ENCODE measurements around the gene LCOR. TPM values are rescaled to one million over a fixed set of nuclear protein-coding genes. Genes with fewer than 3 reads are reported as not detected.
"Not testable (repeated sequence)": the region's sequence is repeated elsewhere in the genome, so short reads cannot be mapped to it uniquely, and the experiment has no call there.

The LCOR gene
- total RNA-seq, 1 donor from 2014 or later = 16.9 TPM

GRCh38 chr10:97033841-97034240 is 201.7 kb downstream of the LCOR start:
- DNase-seq; ATAC-seq (ENCODE audit: poor library complexity): not testable (repeated sequence)

DNA sequence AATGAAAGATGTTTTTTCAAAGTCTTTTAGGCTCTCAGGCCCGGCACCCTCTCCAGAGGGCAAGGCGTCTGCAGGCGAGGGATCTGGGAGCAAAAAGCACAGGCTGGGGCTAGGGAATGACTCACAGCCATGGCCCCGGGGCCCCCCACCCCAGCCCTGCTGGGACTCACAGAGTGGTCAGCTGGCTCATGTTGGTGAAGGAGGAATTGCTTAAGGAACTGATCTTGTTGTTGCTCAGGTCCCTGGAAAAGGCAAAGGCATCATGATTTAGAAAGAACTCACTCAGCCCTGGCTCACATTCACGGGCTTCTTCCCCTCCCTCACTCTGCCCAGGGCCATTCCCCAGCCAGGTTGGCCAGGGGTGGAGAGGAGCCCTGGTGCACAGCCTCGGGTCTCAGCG is 202.2 kb downstream of the LCOR start:
- no peak for DNase-seq
- ATAC-seq (ENCODE audit: poor library complexity) = no peak
- intact Hi-C loops (cut with DNase I) = no loop called here

More at GRCh38 chr10:97033841-97034240, 201.7 kb downstream of the LCOR start:
- intact Hi-C loops (cut with DNase I) = not testable (repeated sequence)

DNA sequence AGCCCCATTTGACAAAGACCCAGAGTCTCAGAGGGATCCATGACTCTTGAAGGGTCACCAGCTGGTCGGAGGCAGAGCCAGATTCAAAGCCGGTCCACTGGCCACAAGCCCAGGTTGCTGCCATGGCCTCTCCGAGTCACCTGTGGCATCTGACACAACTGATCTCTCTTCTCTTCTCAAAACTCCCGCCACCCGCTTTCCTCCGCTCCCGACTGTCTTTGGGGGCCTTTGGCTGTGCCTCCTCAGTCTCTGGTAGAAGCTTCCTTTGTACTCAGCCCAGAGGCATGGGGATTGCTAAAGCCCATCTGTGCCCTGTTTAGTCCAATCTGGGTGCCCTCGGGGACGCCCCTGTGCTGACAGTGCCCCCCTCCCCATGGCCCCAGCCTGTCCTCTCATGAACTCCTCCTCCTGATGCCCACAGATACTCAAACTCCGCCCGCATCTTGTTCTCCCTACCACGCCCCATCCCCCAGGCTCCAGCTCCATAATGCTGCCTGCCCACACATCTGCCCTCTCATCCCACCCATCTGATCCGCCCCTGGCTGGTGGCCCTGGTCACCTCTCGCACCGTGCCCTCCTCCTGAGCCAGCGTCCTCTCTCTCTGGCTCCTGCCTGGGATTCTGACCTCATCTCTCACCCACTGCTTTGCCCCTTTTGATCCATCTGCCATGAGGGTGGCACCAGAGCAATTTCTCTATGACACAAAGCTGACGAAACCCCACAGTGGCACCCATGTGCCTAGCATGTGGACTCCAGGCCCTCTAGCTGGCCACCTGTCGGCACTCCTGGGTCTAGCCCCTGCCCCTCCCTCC is 203.1 kb downstream of the LCOR start:
- intact Hi-C loops (cut with DNase I) = no loop called here
- ATAC-seq (ENCODE audit: poor library complexity) (no peak), DNase-seq (no peak)

- peak; percentile 96 for ATAC-seq (ENCODE audit: poor library complexity)
- intact Hi-C loops (cut with DNase I) = no loop called here
- peak; percentile 79 for DNase-seq
These were observed 205.6 kb downstream of the LCOR start for GRCh38 chr10:97037365-97038361.

DNA sequence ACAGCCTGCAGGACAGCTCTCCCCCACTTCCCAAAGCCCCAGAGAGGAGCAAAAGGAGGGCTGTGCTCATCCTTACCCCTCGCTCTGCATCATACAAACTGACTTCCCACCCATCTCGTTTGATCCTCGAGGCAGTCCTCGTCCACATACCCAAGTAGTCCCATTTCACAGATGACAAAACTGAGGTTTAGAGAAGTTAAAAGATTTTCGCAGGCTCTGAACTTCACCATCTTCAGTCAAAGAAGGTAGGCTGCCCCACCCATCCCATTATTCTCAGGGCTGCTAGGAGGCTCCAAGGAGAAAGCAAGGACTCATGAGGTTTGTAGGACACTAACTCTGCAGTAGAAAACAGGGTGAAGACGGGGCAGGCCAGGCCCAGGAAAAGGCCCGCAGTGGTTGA is 206.6 kb downstream of the LCOR start:
- intact Hi-C loops (cut with DNase I) = no loop called here
- no peak for DNase-seq
- ATAC-seq (ENCODE audit: poor library complexity) = no peak

DNA sequence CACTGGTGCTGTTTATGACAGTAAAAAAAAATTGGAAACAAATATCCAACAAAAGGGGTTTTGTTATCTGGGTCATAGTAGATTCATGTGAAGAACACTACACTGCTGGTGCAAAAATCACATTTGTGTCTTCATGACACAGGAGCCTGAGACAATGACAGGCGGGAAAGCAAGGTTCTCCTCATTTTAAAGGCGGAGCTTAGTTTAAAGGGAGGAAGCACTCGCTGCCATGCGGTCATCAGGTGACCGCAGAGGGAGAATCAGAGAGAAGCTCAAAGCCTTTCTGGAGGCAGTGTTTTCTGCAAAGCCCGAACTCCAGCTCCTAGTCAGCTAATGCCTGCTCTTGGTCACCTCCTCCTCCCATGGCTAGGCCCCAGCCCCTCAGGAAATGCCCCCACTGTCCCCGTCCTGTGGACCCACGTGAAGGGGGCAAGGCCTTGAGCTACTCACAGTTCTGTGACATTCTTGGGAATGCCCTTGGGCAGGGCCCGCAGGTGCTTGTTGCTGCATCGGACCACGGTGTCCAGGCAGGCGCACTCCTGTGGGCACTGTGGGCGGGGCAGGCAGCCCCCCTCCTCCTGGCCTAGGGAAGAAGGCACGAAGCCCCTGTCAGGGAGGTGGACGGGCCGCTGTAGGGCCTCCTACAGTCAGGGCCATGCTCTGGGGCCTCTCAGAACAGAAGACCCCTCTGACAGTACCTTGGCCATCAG is 207.6 kb downstream of the LCOR start:
- DNase-seq (no peak), ATAC-seq (ENCODE audit: poor library complexity) (no peak)
- intact Hi-C loops (cut with DNase I) = no loop called here

- no peak for DNase-seq
- ATAC-seq (ENCODE audit: poor library complexity) = no peak
- intact Hi-C loops (cut with DNase I) = no loop called here
These were observed 208.1 kb downstream of the LCOR start for GRCh38 chr10:97040248-97040584.

- ATAC-seq (ENCODE audit: poor library complexity) (no peak), DNase-seq (no peak)
- intact Hi-C loops (cut with DNase I) = no loop called here
These were observed 208.6 kb downstream of the LCOR start for GRCh38 chr10:97040706-97041105.

DNA sequence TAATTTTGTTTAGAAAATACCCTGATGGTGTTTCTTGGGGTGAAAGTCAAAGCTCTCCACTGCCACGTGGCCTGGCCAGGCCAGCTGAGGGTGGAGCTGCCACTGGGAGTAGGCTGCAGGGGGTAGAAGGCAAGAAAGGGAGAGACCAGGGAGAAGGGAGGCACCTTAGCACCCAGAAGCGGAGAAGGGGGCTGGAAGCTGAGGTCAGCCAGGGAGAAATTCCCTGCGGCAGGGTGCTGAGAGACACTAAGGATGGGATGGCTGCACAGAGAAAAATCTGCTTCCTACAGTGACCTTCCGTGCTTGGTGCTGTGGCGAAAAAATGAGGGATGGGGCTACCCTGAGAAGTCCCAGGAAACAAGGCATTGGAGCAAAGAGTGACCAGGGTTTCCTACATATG is 210.0 kb downstream of the LCOR start:
- ATAC-seq (ENCODE audit: poor library complexity) = no peak

DNA sequence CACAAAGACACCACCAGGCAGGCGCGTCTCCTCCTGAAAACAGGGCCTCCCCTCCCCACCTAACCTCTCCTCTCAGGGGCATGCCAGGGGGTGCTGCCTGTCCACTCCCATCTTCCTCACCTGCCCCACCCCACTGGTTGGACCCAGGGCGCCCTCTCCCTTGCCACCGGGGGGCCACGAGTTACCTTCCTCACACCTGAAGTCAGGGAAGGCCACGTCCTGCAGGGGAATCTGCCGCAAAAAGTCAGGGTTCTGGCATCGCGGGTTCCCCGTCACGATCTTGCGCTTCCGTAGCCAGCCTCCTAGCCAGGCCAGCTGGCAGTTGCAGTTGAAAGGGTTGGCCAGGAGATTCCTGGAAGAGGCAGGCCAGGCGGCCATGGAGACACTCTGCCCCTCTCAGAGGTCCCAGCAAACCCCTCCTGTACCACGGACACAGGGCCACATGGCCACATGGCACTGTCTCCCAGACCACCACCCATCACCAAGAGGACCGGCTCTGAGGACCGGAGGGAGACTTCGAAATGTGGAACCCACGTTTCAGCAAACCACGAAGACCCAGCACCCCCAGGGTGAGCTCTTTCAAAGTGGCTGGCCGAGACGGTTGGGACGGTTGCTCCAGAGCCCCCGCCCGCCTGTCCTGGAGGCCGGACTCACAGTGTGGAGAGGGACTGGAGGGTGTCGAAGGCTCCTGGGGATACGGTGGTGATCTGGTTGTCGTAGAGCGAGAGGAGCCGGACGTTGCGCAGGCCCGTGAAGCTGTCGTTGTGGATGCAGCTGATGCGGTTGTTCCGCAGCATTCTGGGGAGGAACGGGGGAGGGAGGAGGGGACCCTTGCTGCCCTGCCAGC is 210.8 kb downstream of the LCOR start:
- no peak for ATAC-seq (ENCODE audit: poor library complexity)
- no peak for DNase-seq
- intact Hi-C loops (cut with DNase I) = no loop called here

More for the DNA sequence above, 210.0 kb downstream of the LCOR start:
- no peak for DNase-seq
- intact Hi-C loops (cut with DNase I) = no loop called here

GRCh38 chr10:97043563-97043855 is 211.4 kb downstream of the LCOR start:
- intact Hi-C loops (cut with DNase I) = no loop called here
- ATAC-seq (ENCODE audit: poor library complexity) = no peak
- DNase-seq = no peak

Small RNA genes within 50 kb of the gene (microRNA-seq; reads per million reads assigned to microRNA genes)
- not detected for gene MIR607

Other genes with a start within 250 kb of the LCOR start
- 68.5 TPM for gene TM9SF3, start 245.3 kb upstream of the LCOR start, total RNA-seq
- gene PIK3AP1, start 111.8 kb upstream of the LCOR start, total RNA-seq = 6.9 TPM

All from Right ventricle myocardium superior (tissue), 1 donor.